HG02885 (cell line): ENCODE results near the gene COA6.

Experiments
- ATAC-seq: cut with Tn5 transposase; IDR thresholded peaks from one replicate; pipeline ENCODE4 v1.9.1; 2021; ENCODE audit warnings: mild to moderate bottlenecking; ENCODE audit not compliant: unreplicated experiment, poor library complexity

The COA6 gene

DNA sequence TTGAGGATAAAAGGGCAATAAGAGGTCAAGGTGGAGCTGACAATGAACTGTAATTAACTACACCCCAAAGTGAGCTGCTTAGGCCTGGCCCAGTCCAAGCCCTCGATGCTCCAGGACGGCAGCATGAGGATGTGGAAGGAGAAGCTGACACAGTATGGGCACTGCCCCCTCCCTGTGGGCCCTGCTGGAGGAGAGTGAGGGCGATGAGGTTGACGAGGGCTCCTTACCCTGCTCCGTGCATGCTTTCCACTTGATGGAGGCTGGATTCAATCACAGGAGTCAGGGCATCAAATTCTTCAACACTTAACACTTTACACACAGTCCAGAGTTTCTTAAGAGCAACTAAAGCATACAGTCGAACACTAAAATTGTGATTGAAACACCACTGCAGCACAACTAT, 32.4 kb downstream of the COA6 start:
- ATAC-seq = no peak

DNA sequence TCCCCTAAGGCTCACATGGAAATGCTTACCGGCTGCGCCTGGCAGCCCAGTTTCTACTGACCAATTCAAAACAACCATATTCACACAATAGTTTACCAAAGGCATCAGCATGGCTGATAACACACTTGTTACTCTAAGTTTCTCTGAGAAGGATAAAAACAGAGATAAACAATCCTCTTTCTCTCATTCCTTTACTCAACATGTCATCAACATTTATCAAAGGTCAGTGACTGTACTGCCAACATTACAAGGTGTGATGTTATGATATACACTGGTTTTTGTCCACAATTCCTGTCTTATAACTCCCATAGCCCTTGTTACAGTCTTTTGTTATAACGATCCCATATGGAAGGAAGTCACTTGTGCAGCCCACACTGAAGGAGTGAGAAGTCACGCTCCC, 33.6 kb downstream of the COA6 start:
- no peak for ATAC-seq

DNA sequence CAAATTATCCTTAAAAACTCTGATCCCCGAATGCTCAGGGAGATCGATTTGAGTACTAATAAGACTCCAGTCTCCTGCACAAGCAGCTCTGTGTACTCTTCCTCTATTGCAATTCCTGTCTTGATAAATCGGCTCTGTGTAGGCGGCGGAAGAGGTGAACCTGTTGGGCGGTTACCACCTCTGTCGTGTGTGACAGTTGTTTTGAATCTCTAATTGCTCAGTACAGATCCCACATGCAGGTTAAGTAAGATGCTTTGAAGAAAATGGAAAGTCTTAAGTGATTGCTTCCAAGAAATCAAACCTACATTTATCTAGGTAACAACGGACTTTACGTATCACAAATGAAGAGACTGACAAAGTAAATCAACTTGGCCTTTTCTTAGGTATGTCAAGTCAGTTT, 35.5 kb downstream of the COA6 start:
- no peak for ATAC-seq

DNA sequence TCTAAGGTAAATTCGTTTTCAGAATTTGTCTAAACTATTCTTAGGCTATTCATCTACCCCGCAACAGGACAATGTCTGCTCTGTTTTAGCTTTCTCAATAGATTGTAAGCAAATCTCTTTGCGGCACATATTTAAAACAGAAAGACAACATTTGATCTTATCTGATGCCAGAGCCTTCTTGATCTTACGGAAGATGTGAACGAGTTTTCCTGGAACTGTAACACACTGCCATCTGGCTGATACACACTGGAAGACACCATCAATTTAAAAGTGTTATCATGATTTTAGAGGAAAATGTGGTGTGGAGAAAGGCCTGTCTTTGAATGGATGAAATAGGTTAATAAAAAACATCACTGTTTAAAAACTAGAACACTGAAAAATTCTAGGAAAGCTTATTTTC, 36.1 kb downstream of the COA6 start:
- ATAC-seq = no peak

GRCh38 chr1:234412830-234413229, 39.6 kb downstream of the COA6 start:
- ATAC-seq = no peak

GRCh38 chr1:234413485-234413884, 40.2 kb downstream of the COA6 start:
- ATAC-seq = no peak

DNA sequence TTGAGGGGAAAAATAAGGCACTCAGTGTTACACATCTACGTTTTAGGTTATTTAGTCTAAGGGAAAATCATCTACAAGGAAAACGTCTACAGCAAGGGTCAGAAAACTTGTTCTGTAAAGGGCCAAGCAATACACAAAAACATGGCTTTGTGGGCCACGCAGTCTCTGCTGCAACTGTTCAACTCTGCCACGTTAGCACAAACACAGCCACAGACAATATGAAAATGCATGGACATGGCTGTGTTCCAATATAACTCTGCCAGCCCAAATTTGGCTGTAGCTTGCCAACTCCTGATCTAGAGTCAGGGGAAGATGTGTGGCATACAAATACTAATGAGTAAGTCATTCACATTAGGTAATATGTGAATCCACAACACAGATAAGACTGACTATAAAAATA, 40.7 kb downstream of the COA6 start:
- ATAC-seq = no peak

- ATAC-seq = no peak
Observed at GRCh38 chr1:234427950-234428646, 54.8 kb downstream of the COA6 start.

DNA sequence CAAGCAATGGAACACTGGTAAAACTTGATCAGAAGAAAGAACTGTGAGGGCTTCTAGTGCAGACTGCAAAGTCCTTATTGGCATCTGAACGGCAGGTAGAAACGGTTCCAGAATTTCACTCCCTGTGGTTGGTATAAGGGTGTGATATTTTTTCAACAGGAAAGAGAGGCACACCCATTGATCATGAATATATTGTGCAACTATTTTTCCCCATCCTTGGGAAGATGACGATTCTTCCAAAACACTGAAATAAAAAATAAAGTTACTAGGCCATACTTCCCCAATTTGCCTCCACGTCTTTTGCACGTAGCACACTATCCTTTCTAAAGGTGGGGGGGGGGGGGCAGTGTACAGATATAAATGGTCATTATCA, 56.2 kb downstream of the COA6 start:
- no peak for ATAC-seq

GRCh38 chr1:234430691-234431090, 57.4 kb downstream of the COA6 start:
- ATAC-seq = no peak

DNA sequence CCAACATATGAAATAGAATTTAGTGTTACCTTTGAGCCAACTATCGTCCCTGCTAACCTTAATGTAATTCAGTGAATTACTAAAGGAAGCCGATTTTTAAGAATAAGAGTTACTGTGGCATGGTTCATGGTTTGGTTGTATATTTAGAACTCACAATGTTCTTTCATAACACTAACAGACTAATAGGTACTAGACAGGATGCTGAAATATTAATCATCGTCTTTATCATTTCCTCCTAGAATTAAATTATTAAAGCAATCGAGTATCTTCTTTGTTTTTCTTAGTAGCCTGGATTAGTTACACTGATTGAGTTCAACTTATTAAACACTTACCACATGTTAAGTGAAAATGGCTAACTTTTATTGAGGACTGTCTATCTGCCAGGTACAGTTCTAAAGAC, 58.0 kb downstream of the COA6 start:
- ATAC-seq = no peak

DNA sequence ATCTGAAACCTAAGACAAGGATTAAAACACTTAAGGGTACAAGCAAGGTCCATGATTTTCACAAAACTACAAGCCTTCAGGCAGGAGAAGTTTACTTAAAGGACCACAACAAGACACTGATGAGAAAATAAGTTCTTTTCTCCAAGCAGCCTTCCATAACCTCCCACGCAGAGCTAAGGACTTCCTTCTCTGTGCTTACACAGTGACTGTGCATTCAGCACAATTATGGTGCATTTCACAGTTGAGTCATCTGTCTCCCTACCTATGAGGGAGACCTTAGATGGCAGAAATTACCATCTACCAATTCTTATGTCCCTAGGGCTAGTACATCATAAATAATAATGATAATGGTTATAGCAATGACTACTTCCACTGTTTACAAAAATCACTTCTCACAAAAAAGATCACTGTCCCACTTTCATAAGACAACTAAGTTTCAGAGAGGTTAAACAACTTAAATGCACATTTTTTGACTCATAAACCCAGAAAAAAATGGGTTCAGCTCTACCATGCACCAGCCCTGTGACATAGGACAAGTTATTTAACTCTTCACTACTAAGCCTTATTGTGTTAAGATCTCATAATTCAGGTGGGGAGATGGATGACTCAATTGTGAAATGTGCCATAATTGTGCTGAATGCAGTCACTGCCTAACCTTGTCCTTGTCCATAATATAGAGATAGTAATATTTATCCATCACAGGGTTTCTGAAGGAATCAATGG, 60.5 kb downstream of the COA6 start:
- ATAC-seq = peak; percentile 85
